Endodermal cell (in vitro differentiated cells): ENCODE results near the gene SLC25A11. TPM values are rescaled to one million over a fixed set of nuclear protein-coding genes. Genes with fewer than 3 reads are reported as not detected.

Experiments
- DNase-seq: peaks from one replicate; pipeline ENCODE4 v3.0.0-alpha.2; 2017
- H3K27ac ChIP-seq: 2 replicates; pipeline ENCODE4 v1.5.1; 2013; ENCODE audit warnings: mild to moderate bottlenecking, low read depth, low read length, moderate library complexity
- H3K27me3 ChIP-seq: 2 replicates; pipeline ENCODE4 v1.6.1; 2013; ENCODE audit warnings: mild to moderate bottlenecking, low read length, moderate library complexity; ENCODE audit not compliant: insufficient read depth, control insufficient read depth, poor library complexity, severe bottlenecking
- H3K36me3 ChIP-seq: 2 replicates; pipeline ENCODE4 v1.7.0; 2013; ENCODE audit warnings: mild to moderate bottlenecking, low read length, moderate library complexity; ENCODE audit not compliant: control insufficient read depth, insufficient read depth
- H3K4me1 ChIP-seq: one replicate; pipeline ENCODE4 v1.7.0; 2013; ENCODE audit warnings: low read length; ENCODE audit not compliant: control insufficient read depth, insufficient read depth
- H3K4me3 ChIP-seq: 2 replicates; pipeline ENCODE4 v1.5.1; 2013; ENCODE audit warnings: mild to moderate bottlenecking, low read length, moderate library complexity
- H3K9ac ChIP-seq: 2 replicates; pipeline ENCODE4 v1.6.1; 2013; ENCODE audit warnings: mild to moderate bottlenecking, low read length, moderate library complexity; ENCODE audit not compliant: poor library complexity, severe bottlenecking; ENCODE audit errors: extremely low read depth
- H3K9me3 ChIP-seq: 2 replicates; pipeline ENCODE4 v1.6.1; 2013; ENCODE audit warnings: mild to moderate bottlenecking, low read length, moderate library complexity; ENCODE audit not compliant: control insufficient read depth
- H3K27ac Mint-ChIP-seq: 2 replicates; pipeline ENCODE4 v1.8.0; 2020; ENCODE audit warnings: mixed read lengths
- H3K27me3 Mint-ChIP-seq: 2 replicates; pipeline ENCODE4 v1.8.0; 2021; ENCODE audit warnings: mild to moderate bottlenecking, mixed read lengths; ENCODE audit not compliant: insufficient read depth
- H3K36me3 Mint-ChIP-seq: 2 replicates; pipeline ENCODE4 v1.8.0; 2020; ENCODE audit warnings: low read depth, mixed read lengths
- H3K4me1 Mint-ChIP-seq: 2 replicates; pipeline ENCODE4 v1.8.0; 2020; ENCODE audit warnings: mixed read lengths
- H3K4me3 Mint-ChIP-seq: 2 replicates; pipeline ENCODE4 v1.8.0; 2020; ENCODE audit warnings: mild to moderate bottlenecking, moderate library complexity, mixed read lengths
- H3K9me3 Mint-ChIP-seq: 2 replicates; pipeline ENCODE4 v1.8.0; 2020; ENCODE audit warnings: mild to moderate bottlenecking, mixed read lengths
- CTCF ChIP-seq: fragments of 200-600 bp; sonication (generic); conservative IDR thresholded peaks from 2 replicates; pipeline ENCODE4 v1.5.0; 2021; ENCODE audit warnings: antibody characterized with exemption, mild to moderate bottlenecking
- WGBS, 2 experiments: methylation state at CpG; one replicate each; pipeline versions ENCODE4 v1.1.5 to v1.1.7; 2013; ENCODE audit warnings: missing lambda C conversion rate in 2 of 2, mixed read lengths in 1 of 2; ENCODE audit not compliant: insufficient coverage in 1 of 2, insufficient read length in 1 of 2; 5-methylcytosine and 5-hydroxymethylcytosine counted together
- total RNA-seq, 2 donors: library from RNA; stranded (reverse); fragmentation: NEBNext Ultra II Directional in 1 of 2; extraction: Animal tissue kit (Norgen Biotek cat#: 25700) in 1 of 2; gene quantifications; 2 replicates in 1 of 2; 3 replicates in 1 of 2; pipeline ENCODE4 v1.2.1, GENCODE V29; 2021

Gene SLC25A11
- total RNA-seq, 2 donors from 2014 or later, result 59.9 to 76.9 TPM

- H3K27ac Mint-ChIP-seq, result no peak overlapping the region
- no peaks in the 10 kb centered on the region for H3K9me3 ChIP-seq
- H3K36me3 Mint-ChIP-seq, result peaks cover 19% of the 10 kb centered on the region
- H3K4me3 Mint-ChIP-seq, result no peak overlapping the region
- no peaks in the 10 kb centered on the region for H3K9me3 Mint-ChIP-seq
- peak; percentile 40 for DNase-seq
- TF ChIP-seq CTCF, result no peak
- H3K9ac ChIP-seq, result no peak overlapping the region
- H3K4me3 ChIP-seq, result no peak overlapping the region
- H3K4me1 Mint-ChIP-seq, result peaks cover 23% of the 10 kb centered on the region
- no peaks in the 10 kb centered on the region for H3K27me3 ChIP-seq
- peaks cover 6% of the 10 kb centered on the region for H3K4me1 ChIP-seq
- H3K27me3 Mint-ChIP-seq, result peaks cover 30% of the 10 kb centered on the region
- 84 to 100% methylated on average over 6 of the region's 6 CpGs for WGBS, 2 experiments
- H3K36me3 ChIP-seq, result peaks cover 43% of the 10 kb centered on the region
- no peak overlapping the region for H3K27ac ChIP-seq
Measured at GRCh38 chr17:4971826-4972225, 32.0 kb upstream of the SLC25A11 start.

GRCh38 chr17:4970273-4970672 is 30.4 kb upstream of the SLC25A11 start:
- TF ChIP-seq CTCF, result no peak
- Mint-ChIP-seq H3K4me3 (no peak overlapping the region), H3K4me1 (peaks cover 28% of the 10 kb centered on the region), H3K36me3 (peaks cover 24% of the 10 kb centered on the region), H3K27ac (no peak overlapping the region), H3K9me3 (peaks cover 10% of the 10 kb centered on the region), H3K27me3 (peaks cover 22% of the 10 kb centered on the region)
- DNase-seq, result no peak
- Histone ChIP-seq H3K4me3 (no peak overlapping the region), H3K9me3 (peaks cover 3% of the 10 kb centered on the region), H3K27me3 (no peaks in the 10 kb centered on the region), H3K4me1 (peaks cover 6% of the 10 kb centered on the region), H3K9ac (no peak overlapping the region), H3K27ac (no peak overlapping the region), H3K36me3 (peaks cover 49% of the 10 kb centered on the region)
- 97 to 100% methylated on average over 3 to 8 of the region's 8 CpGs for WGBS, 2 experiments

DNA sequence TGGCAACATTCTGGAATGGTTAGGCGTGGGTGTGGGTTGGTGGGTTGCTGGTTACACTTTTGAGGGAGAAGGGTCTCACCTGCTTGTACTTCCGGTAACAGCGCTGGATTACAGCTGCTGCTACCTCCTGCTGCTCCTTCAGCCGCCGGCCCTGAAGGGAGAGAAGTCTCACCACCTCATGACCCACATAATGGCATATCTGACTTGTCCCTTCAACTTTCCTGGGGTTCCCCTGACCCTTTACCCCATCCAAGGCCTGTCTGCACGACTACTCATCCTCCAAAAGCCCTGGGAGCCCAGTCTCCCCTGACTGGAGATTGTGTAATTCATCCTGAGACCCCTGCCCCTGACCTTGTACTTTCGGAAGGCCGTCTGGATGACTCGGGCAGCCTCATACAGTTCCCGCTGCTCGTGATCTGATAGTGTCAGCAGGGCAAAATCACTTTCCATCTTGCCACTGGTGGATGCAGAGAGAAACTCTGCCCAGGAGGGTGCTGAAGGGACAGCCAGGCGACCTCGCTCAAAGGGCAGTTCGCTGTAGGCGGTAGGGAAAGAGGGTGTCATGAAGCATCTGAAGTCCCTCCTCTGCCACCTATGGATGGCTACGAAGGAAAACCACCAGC is 29.8 kb upstream of the SLC25A11 start:
- no peak overlapping the region for H3K27ac Mint-ChIP-seq
- peaks cover 52% of the 10 kb centered on the region for H3K36me3 ChIP-seq
- H3K27me3 ChIP-seq, result no peaks in the 10 kb centered on the region
- peaks cover 5% of the 10 kb centered on the region for H3K9me3 ChIP-seq
- peaks cover 28% of the 10 kb centered on the region for H3K4me1 Mint-ChIP-seq
- H3K27ac ChIP-seq, result no peak overlapping the region
- peak overlapping the region; percentile 90 for H3K4me3 ChIP-seq
- H3K36me3 Mint-ChIP-seq, result peaks cover 27% of the 10 kb centered on the region
- peaks cover 6% of the 10 kb centered on the region for H3K4me1 ChIP-seq
- WGBS, 2 experiments, result 84 to 85% methylated on average over 11 to 16 of the region's 16 CpGs
- H3K9me3 Mint-ChIP-seq, result peaks cover 12% of the 10 kb centered on the region
- peak overlapping the region; percentile 79 for H3K9ac ChIP-seq
- TF ChIP-seq CTCF, result no peak
- peaks cover 16% of the 10 kb centered on the region for H3K27me3 Mint-ChIP-seq
- DNase-seq, result peak; percentile 63
- H3K4me3 Mint-ChIP-seq, result no peak overlapping the region
